Vagina (tissue), 2 donors: ENCODE data around the gene CDH13.

ENCODE experiments used
- POLR2A ChIP-seq, 2 donors: fragments of 450-650 bp; IDR thresholded peaks; one replicate each; pipeline ENCODE4 v1.6.1; 2017; ENCODE audit warnings: antibody characterized with exemption in 2 of 2, mild to moderate bottlenecking in 2 of 2, moderate library complexity in 2 of 2
- POLR2AphosphoS5 ChIP-seq, 2 donors: sonication (generic); formaldehyde crosslinking; IDR thresholded peaks; one replicate each; pipeline ENCODE4 v1.9.0; 2017; ENCODE audit warnings: antibody characterized with exemption in 2 of 2, mild to moderate bottlenecking in 2 of 2, low read depth in 1 of 2; ENCODE audit not compliant: insufficient read depth in 1 of 2
- TF ChIP-seq, protein P1 (sequence below), 3 experiments: fragments of 450-650 bp in 2 of 3; fragments of 200-600 bp in 1 of 3; sonication (generic) in 1 of 3; IDR thresholded peaks; one replicate each; pipeline ENCODE4 v1.5.1; 2017 to 2019; ENCODE audit warnings: antibody characterized with exemption in 3 of 3, mild to moderate bottlenecking in 2 of 3, moderate library complexity in 2 of 3

DNA sequence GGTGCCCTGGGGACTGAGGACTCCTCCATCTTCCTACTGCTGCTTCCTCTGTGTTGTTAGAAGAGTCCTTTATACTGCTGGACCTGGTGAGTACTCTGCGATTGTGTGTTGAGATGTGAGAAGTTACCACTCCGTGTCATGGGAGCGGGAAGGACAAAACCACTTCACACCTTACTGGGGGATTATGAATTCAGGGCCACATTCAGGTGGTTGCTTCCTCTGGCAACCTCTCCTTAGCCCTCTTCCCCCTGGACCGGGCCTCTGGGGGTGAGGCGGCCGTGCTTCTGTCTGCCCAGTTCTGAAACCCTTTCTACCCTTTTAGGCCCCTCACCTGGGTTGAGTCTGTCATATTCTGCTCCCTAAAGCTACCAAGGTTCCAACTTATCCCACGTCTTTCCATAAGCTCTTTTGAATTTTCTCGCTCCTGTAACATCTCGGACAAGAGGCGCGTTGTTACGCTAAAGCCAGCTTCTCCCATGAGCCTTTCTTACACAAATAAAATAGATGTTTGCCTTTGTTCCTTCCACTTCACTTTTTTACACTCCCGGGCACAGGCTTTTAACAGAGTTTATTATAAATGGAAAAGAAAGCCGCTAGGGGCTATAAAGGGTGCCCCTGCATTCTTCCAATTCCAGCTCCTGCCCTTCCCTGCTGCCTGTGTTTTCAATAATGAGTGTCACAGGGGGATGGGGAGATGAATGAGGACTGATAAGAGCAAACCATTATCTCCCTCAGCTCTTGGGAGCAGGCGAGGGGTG is 20.7 kb upstream of the CDH13 start:
- TF ChIP-seq, protein P1, sequence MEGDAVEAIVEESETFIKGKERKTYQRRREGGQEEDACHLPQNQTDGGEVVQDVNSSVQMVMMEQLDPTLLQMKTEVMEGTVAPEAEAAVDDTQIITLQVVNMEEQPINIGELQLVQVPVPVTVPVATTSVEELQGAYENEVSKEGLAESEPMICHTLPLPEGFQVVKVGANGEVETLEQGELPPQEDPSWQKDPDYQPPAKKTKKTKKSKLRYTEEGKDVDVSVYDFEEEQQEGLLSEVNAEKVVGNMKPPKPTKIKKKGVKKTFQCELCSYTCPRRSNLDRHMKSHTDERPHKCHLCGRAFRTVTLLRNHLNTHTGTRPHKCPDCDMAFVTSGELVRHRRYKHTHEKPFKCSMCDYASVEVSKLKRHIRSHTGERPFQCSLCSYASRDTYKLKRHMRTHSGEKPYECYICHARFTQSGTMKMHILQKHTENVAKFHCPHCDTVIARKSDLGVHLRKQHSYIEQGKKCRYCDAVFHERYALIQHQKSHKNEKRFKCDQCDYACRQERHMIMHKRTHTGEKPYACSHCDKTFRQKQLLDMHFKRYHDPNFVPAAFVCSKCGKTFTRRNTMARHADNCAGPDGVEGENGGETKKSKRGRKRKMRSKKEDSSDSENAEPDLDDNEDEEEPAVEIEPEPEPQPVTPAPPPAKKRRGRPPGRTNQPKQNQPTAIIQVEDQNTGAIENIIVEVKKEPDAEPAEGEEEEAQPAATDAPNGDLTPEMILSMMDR (IDR thresholded peaks at IDR 0.05): no peak
- no peak for TF ChIP-seq POLR2A (IDR thresholded peaks at IDR 0.05)
- no peak for TF ChIP-seq POLR2AphosphoS5 (IDR thresholded peaks at IDR 0.05; ENCODE audit: insufficient read depth in 1 of 2, low read depth in 1 of 2)
